ENCODE measurements around the gene TSTD1.
A peak's percentile ranks its signal among the peaks of the same experiment; 100 is the strongest.
"Not testable (repeated sequence)": the region's sequence is repeated elsewhere in the genome, so short reads cannot be mapped to it uniquely, and the experiment has no call there.

TSTD1 gene

DNA sequence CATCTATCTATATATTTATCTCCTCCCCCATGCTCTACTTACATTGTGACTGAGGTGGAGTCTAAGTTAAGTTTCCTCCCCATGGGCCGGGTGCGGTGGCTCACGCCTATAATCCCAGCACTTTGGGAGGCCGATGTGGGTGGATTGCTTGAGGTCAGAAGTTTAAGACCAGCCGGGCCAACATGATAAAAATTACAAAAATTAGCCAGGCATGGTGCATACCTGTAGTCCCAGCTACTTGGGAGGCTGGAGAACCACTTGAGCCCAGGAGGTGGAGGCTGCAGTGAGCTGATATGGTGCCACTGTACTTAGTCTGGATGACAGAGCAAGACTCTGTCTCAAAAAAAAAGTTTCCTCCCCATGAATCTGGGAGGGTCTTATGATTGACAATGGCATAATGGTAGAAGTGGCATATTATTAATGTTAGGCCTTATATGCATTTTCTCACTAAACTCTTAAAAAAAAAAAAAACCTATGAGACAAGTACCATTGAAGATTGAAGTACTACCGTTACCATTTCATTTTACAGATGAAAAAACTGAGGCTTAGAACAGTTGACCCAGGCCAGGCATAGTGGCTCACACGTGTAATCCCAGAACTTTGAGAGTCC lies 29.1 kb downstream of the TSTD1 start:
- no peak for DNase-seq (ENCODE audit: low read depth in 2 of 2, low spot score in 1 of 2)

DNA sequence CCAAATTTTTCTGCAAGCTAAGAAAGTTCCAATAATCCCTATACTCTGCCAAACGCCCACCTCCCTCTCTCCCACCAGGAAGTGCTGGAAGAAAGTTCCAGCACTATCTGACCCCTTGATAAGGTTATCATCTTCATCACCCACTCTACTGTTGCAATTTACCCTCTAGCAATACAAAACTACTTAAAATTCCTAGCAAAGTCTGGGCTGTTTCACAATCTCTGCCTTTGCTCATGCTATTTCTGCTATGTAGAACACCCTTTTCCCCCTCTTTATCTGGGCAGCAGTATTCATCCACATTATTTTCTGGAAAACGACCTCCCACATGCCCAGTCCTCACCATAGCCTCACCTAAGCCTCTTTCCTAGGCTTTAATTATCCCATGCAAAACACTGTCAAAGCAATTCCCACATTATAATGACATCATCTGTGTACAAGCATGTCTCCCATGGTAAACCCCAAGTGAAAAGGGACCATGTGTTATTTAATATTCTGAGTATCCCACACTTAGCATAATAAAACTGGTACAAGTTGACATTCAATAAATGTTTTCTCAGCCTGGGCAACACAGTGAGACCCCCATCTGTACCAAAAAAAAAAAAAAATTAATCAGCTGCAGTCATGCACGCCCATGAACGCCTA lies 29.8 kb downstream of the TSTD1 start:
- no peak for DNase-seq (ENCODE audit: low read depth in 2 of 2, low spot score in 1 of 2)

DNA sequence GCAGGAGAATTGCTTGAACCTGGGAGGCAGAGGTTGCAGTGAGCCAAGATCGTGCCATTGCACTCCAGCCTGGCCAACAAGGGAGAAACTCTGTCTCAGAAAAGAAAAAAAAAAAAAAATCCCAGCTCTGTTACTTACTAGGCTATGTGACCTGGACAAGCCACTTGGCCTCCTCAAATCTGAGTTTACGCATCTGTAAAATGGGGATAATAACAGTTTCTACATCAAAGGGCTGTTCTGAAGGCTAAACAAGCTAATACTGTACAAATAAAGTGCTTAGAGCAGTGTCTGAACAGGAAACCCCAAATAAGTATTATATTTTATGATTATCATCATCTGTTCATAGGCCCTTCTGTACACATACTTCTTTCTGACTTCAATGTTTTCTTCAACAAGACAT lies 31.4 kb downstream of the TSTD1 start:
- no peak for DNase-seq (ENCODE audit: low read depth in 2 of 2, low spot score in 1 of 2)

DNA sequence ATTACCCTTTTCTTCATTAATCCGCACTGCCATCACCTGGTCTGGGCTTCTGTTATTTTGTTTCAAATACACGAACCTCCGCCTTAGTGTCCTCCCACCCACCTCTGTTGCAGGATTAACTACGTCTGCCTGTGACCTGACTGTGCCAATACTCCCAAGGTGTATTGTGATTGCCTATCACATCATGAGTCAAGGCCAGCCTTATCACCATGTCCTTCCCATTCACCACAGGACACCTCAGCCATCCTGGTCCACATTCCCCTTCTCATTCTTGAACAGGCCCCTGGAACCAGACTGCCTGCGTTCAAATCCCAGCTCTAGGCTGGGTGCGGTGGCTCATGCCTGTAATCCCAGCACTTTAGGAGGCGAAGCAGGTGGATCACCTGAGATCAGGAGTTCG lies 32.2 kb downstream of the TSTD1 start:
- DNase-seq (ENCODE audit: low read depth in 2 of 2, low spot score in 1 of 2): no peak

DNA sequence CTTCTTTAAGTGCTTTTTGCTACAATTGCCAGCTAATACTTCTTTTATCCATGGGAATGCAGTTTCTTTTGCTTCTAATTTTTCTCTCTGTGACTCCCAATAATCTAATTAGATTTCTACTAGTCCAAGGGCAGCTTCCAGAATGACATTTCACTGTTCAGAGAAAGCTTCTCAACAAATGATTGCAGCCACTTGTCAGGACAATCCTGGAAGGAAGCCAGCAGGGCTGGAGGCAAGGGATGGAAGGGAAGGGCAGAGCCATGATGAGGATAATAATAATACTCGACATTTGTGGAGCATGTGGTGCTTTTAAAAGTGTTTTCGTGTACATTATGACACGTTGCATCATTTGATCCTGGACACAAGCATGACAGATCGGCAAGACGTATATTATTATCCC lies 37.2 kb downstream of the TSTD1 start:
- no peak for DNase-seq (ENCODE audit: low read depth in 2 of 2, low spot score in 1 of 2)

DNA sequence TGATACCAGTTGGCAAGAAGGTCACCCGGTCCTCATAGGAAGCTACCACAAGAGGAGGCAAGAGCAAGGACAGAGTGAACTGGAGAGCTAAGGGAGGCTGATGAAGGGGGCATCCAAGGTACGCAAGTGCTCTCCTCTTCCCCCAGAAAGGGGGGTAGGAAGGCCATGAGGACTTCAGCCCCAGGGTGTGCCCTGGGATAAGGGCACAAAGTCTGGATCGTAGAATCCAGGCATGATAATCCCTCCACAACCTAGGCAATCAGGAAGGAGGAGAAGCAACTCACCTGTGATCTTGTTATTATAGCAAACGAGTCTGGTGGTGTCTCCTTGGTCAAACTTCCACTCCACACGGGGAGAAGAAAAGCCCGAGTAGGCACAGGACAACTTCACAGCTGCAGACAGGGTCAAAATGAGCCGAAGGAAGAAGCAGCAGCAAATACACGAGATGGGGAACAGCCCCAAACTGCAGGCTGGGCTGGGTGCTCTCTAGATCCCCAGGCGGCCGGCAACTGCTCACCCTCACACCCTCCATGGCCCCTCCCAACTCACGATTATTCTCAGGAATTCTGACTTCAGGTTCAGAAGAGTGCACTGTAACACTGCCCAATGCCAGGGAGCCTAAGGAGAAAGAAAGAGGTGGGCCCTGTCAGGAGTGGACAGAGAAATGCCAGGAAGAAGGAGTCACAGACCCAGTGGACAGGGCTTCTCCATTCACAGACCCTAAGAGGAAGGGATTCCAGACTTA lies 37.9 kb downstream of the TSTD1 start:
- DNase-seq (ENCODE audit: low read depth in 2 of 2, low spot score in 1 of 2): no peak

DNA sequence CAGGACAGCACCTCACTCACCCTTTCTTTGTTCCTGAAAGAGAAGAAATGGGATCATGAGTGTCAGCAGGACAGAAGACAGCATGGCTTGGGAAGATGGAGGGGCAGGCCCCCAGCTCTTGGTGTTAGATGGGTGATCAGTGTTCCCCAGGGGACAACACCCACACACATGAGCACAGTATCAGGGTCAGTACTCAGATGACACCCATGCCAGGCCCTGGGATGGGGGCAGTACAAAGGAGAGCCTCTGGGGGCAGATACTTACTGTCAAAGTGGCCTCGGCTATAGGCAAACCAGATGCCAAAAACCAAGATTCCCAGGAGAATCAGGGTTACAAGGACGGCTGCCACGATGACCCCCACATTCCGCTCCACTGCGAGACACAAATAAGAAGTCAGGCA lies 39.4 kb downstream of the TSTD1 start:
- no peak for DNase-seq (ENCODE audit: low read depth in 2 of 2, low spot score in 1 of 2)

DNA sequence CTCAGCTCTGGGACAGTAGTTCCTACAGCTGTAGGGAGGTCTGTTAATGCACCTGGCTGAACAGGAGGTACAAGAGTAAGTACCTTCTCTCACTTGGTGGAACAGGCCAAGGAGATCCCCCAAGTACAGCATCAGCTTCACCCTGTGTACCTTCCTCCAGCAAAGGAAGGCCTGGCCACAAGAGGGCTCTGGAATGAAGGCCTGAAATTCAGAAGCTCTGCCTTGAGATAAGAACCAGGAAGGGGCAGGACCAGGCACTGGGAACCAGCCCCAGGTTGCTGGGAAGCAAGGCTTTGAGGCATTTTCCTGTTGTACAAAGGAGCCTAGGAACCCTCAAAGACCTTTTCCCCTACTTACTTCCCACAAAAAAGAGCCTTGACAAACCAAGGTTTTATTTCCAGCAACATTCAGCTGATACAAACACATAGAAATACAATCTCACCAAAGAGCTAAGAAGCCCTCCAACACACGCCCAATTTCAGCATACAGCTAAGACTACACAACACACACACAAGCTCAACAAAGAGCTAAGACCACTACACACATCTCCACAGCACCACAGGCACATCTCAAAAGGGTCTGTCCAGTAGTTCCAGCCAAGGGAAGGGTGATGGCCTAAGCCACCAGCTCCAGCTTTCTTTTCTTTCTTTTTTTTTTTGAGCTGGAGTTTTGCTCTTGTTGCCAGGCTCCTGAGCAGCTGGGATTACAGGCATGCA lies 41.3 kb downstream of the TSTD1 start:
- peak in 1 of 2 donors; percentile 25 for DNase-seq (ENCODE audit: low read depth in 2 of 2, low spot score in 1 of 2)

DNA sequence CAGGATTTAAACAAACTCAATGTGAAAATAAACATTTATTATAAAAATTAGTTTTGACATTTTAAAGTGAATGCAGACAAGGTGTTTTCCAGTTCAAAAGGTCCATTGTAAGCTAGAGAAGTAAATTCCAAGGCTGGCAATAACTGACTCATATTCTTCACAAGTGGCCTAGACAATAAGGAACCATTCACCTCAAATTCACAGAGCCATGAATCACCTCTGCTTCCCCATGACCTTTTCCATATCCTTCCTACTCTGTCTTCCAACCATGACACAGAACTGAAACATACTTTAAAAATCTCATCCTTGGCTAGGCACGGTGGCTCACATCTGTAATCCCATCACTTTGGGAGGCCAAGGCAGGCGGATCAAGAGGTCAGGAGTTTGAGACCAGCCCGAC lies 42.6 kb downstream of the TSTD1 start:
- no peak for DNase-seq (ENCODE audit: low read depth in 2 of 2, low spot score in 1 of 2)

DNA sequence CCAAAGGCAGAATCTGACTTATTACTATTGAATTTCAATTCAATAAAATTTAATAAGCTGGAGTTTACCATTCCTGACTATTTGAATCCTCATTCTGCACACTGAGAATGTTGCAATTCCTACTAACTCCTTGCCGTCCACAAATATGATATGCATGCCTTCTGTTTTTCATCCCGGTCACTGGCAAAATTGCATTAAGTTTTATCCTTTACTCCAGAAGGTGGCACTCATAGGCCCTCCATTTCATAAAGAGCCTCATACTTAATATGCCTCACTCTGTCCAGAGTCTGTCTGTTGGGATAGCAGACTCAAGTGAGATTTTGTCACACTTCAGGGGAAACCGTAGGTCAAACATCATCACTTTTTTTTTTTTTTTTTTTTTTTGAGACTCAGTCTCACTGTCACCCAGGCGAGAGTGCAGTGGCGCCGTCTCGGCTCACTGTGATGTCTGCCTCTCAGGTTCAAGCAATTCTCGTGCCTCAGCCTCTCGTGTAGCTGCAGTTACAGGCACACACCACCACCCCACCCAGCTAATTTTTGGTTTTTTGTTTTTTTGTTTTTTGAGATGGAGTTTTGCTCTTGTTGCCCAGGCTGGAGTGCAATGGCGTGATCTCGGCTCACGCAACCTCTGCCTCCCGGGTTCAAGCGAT lies 45.1 kb downstream of the TSTD1 start:
- no peak for DNase-seq (ENCODE audit: low read depth in 2 of 2, low spot score in 1 of 2)

DNA sequence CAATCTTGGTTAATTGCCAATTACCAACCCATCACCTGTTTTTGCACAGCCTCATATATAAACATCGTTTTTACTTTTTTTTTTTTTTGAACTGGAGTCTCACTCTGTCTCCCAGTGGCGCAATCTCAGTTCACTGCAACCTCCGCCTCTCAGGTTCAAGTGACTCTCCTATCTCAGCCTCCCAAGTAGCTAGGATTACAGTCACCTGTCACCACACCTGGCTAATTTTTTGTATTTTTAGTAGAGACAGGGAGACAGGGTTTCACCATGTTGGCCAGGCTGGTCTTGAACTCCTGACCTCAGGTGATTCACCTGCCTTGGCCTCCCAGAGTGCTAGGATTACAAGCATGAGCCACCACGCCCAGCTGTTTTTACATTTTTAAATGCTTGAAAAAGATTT lies 46.7 kb downstream of the TSTD1 start:
- not testable (repeated sequence) for DNase-seq (ENCODE audit: low read depth in 2 of 2, low spot score in 1 of 2)
